IPS DF 6.9 (cell line): ENCODE data around the gene GALNT10.

Source experiments
- DNase-seq: peaks from one replicate; pipeline ENCODE4 v3.0.0-alpha.2; 2013; ENCODE audit warnings: low read depth, low spot score
- H3K27ac ChIP-seq: one replicate; pipeline ENCODE4 v1.5.1; 2013; ENCODE audit warnings: low read length, control low read depth
- H3K27me3 ChIP-seq: 2 replicates; pipeline ENCODE4 v1.6.1; 2013; ENCODE audit warnings: mild to moderate bottlenecking, low read length; ENCODE audit not compliant: control insufficient read depth, insufficient read depth
- H3K36me3 ChIP-seq: 2 replicates; pipeline ENCODE4 v1.6.1; 2013; ENCODE audit warnings: low read length; ENCODE audit not compliant: control insufficient read depth, insufficient read depth
- H3K4me1 ChIP-seq: 2 replicates; pipeline ENCODE4 v1.6.1; 2013; ENCODE audit warnings: low read length; ENCODE audit not compliant: control insufficient read depth, insufficient read depth
- H3K4me3 ChIP-seq: 2 replicates; pipeline ENCODE4 v1.5.1; 2013; ENCODE audit warnings: mild to moderate bottlenecking, low read length
- H3K9me3 ChIP-seq: 2 replicates; pipeline ENCODE4 v1.6.1; 2013; ENCODE audit warnings: low read length, inconsistent platforms; ENCODE audit not compliant: control insufficient read depth, insufficient read depth
- WGBS: extraction: QIAGEN DNeasy Blood & Tissue Kit; methylation state at CpG from one replicate; pipeline ENCODE4 v1.1.7; 2013; ENCODE audit warnings: mixed read lengths, missing lambda C conversion rate; ENCODE audit not compliant: insufficient read length, insufficient coverage; 5-methylcytosine and 5-hydroxymethylcytosine counted together

Gene GALNT10

GRCh38 chr5:154390746-154391359 lies 200.3 kb downstream of the GALNT10 start:
- DNase-seq, result no peak
- no CpG with 5 or more reads among the region's 7 CpGs for WGBS
- Histone ChIP-seq H3K9me3 (no peaks in the 10 kb centered on the region), H3K27me3 (no peaks in the 10 kb centered on the region), H3K27ac (no peak overlapping the region), H3K36me3 (no peaks in the 10 kb centered on the region), H3K4me3 (no peak overlapping the region), H3K4me1 (no peaks in the 10 kb centered on the region)

DNA sequence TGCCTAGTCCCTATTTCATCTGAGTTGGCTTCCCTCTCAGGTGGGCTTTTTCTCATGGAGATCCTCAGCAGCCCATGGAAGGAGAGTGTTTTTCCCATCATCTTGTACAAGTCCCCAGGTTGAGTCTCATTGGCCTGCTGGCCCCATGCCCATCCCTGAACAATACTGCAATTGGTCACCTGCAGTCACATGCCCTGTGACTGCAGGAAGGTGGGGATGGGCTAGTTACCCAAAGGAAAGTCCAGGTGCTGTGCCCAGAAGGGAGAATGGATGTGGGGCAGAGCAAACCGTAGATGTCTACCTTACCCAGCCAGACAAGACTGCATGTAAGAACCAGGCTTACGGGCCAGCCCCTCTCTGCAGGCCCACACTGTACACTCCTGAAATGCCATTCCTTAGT lies 201.3 kb downstream of the GALNT10 start:
- WGBS, result no CpG with 5 or more reads among the region's 2 CpGs
- H3K9me3 ChIP-seq, result no peaks in the 10 kb centered on the region
- DNase-seq, result no peak
- no peaks in the 10 kb centered on the region for H3K27me3 ChIP-seq
- no peaks in the 10 kb centered on the region for H3K4me1 ChIP-seq
- H3K4me3 ChIP-seq, result no peak overlapping the region
- no peak overlapping the region for H3K27ac ChIP-seq
- H3K36me3 ChIP-seq, result no peaks in the 10 kb centered on the region

GRCh38 chr5:154393850-154394249 lies 203.3 kb downstream of the GALNT10 start:
- Histone ChIP-seq H3K27me3 (no peaks in the 10 kb centered on the region), H3K36me3 (no peaks in the 10 kb centered on the region), H3K4me3 (no peak overlapping the region), H3K9me3 (no peaks in the 10 kb centered on the region), H3K27ac (no peak overlapping the region), H3K4me1 (no peaks in the 10 kb centered on the region)
- whole genome bisulfite sequencing, result no CpG with 5 or more reads among the region's 3 CpGs
- DNase-seq, result no peak

DNA sequence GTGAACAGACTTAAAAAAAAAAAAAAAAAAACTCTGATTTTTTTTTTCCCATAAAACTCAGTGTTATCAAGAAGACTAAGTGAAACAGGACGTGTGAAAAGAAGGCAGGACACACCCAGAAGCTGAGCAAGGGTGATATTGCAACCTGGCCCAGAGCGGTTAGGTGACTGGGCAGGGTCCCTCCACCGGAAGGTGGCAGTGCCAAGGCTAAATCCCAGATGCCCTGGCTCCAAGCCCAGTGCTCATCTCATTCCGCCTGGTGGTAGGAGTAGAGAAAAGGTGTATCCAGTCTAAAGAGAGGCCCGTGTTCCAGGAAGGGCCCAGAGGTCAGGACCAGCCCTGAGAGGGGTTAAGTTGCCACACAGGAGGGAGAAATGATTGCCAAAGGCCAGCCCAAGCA lies 203.8 kb downstream of the GALNT10 start:
- Histone ChIP-seq H3K4me1 (no peaks in the 10 kb centered on the region), H3K4me3 (no peak overlapping the region), H3K27me3 (no peaks in the 10 kb centered on the region), H3K36me3 (no peaks in the 10 kb centered on the region), H3K9me3 (no peaks in the 10 kb centered on the region), H3K27ac (no peak overlapping the region)
- no peak for DNase-seq
- WGBS, result no CpG with 5 or more reads among the region's 5 CpGs

GRCh38 chr5:154395407-154396106 lies 205.0 kb downstream of the GALNT10 start:
- Histone ChIP-seq H3K9me3 (no peaks in the 10 kb centered on the region), H3K36me3 (no peaks in the 10 kb centered on the region), H3K27ac (no peak overlapping the region), H3K4me3 (no peak overlapping the region), H3K4me1 (no peaks in the 10 kb centered on the region), H3K27me3 (no peaks in the 10 kb centered on the region)
- peak; percentile 27 for DNase-seq
- WGBS, result no CpG with 5 or more reads among the region's 14 CpGs

- WGBS, result no CpG with 5 or more reads among the region's 3 CpGs
- H3K27ac ChIP-seq, result no peak overlapping the region
- no peak for DNase-seq
These were observed 205.6 kb downstream of the GALNT10 start for GRCh38 chr5:154396128-154396527.

DNA sequence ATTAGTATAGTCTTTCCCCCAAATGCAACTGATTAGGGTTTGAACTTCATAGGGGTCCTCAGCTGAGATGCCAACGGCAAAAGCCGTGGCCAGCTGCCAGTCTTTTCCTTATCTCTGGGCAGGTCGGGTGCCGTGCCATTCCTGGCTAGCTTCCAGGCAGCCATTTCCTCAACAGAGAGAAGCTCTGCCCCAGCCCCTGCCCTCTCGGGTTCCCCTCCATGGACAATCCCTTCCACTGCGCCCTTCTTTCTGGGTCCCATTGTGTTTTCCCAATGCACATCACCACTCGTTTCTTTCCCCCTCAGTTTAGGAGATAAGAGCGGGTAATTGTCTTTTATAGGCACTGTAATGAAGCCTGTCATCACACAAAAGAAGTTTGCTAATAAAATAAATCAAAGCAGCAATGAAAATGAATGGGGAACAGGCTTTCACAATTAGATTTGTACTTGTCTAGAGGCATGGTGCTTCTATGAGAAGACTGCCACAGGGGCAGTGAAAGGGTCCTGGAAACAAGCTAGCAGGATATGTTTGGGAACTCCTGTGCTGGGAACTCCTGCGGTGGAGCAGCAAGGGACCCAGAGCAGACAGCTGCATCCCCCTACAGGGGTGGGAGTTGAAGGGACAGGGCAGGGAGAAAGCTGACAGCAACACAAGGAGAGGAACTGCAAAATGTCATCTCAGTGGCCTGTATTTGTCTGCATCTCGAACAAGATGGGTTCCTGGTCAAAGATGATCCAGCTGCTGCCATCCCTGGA lies 207.3 kb downstream of the GALNT10 start:
- Histone ChIP-seq H3K27me3 (no peaks in the 10 kb centered on the region), H3K4me3 (no peak overlapping the region), H3K36me3 (no peaks in the 10 kb centered on the region), H3K9me3 (no peaks in the 10 kb centered on the region), H3K27ac (no peak overlapping the region), H3K4me1 (no peaks in the 10 kb centered on the region)
- WGBS, result no CpG with 5 or more reads among the region's 10 CpGs
- no peak for DNase-seq

More at GRCh38 chr5:154396128-154396527, 205.6 kb downstream of the GALNT10 start:
- Histone ChIP-seq H3K27me3 (no peaks in the 10 kb centered on the region), H3K36me3 (no peaks in the 10 kb centered on the region), H3K4me3 (no peak overlapping the region), H3K4me1 (no peaks in the 10 kb centered on the region), H3K9me3 (no peaks in the 10 kb centered on the region)

- WGBS, result no CpG with 5 or more reads among the region's 3 CpGs
These were observed 210.1 kb downstream of the GALNT10 start for GRCh38 chr5:154400678-154401077.

GRCh38 chr5:154401355-154401754 lies 210.8 kb downstream of the GALNT10 start:
- H3K27me3 ChIP-seq, result no peaks in the 10 kb centered on the region
- H3K4me3 ChIP-seq, result no peak overlapping the region
- no peaks in the 10 kb centered on the region for H3K4me1 ChIP-seq
- no peak for DNase-seq
- WGBS, result no CpG with 5 or more reads among the region's 5 CpGs
- no peak overlapping the region for H3K27ac ChIP-seq
- no peaks in the 10 kb centered on the region for H3K9me3 ChIP-seq
- no peaks in the 10 kb centered on the region for H3K36me3 ChIP-seq

More at GRCh38 chr5:154400678-154401077, 210.1 kb downstream of the GALNT10 start:
- DNase-seq, result no peak
- Histone ChIP-seq H3K27me3 (no peaks in the 10 kb centered on the region), H3K36me3 (no peaks in the 10 kb centered on the region), H3K27ac (no peak overlapping the region), H3K4me3 (no peak overlapping the region), H3K9me3 (no peaks in the 10 kb centered on the region), H3K4me1 (no peaks in the 10 kb centered on the region)

DNA sequence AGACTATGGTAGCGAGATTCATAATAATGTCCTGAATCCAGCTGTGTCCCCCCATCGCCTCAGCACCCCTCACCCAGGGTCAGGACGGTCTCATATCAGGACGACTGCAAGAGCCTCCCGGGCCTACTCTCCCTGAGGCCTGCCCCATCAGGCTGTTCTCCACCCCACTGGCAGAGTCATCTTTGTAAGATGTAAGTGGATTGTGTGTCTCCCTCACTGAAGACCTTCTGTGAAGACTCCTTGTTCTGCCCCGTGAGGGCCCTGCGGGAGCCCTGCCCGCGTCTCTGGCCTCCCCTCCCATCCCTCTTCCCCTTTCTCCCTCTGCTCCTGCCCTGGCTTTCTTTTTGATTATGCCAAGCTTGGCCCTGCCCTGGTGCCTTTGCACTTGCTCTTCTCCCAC lies 211.4 kb downstream of the GALNT10 start:
- Histone ChIP-seq H3K27ac (no peak overlapping the region), H3K4me3 (no peak overlapping the region), H3K27me3 (no peaks in the 10 kb centered on the region), H3K9me3 (no peaks in the 10 kb centered on the region), H3K36me3 (no peaks in the 10 kb centered on the region), H3K4me1 (no peaks in the 10 kb centered on the region)
- WGBS, result no CpG with 5 or more reads among the region's 9 CpGs
- no peak for DNase-seq
